Epithelial cell of proximal tubule (primary cell): ENCODE results near the gene RPS29. TPM values are rescaled to one million over a fixed set of nuclear protein-coding genes. Genes with fewer than 3 reads are reported as not detected.

ENCODE experiments used
- DNase-seq: peaks from one replicate; pipeline ENCODE4 v3.0.0-alpha.2; 2011; ENCODE audit warnings: low read depth
- H3K4me3 ChIP-seq: 2 replicates; pipeline ENCODE4 v1.5.1; 2011; ENCODE audit warnings: low read depth, mild to moderate bottlenecking, low read length
- CTCF ChIP-seq: conservative IDR thresholded peaks from 2 replicates; pipeline ENCODE4 v1.5.1; 2012; ENCODE audit warnings: low read depth, mild to moderate bottlenecking, low read length
- total RNA-seq: library from RNA; depleted of rRNA; stranded (reverse); fragments of >200 nt; gene quantifications from 2 replicates; pipeline ENCODE4 v1.2.3, GENCODE V29; 2015

RPS29 gene
- total RNA-seq = 13,231 and 17,621 TPM in 2 replicates

- H3K4me3 ChIP-seq = peak within 1 kb of the TSS; percentile 66
- peak; percentile 96 for DNase-seq
- no peak for TF ChIP-seq CTCF
These were observed at the start of gene RPS29 for GRCh38 chr14:49585803-49586672. Gene RPS29 (minus strand): TSS chr14:49586380. CDS start chr14:49586346, 34 bp downstream.

- TF ChIP-seq CTCF = no peak
- no peak for DNase-seq
- peak within 1 kb of the TSS; percentile 96 for H3K4me3 ChIP-seq
These were observed 48.6 kb upstream of the RPS29 start, which contains the start of gene DNAAF2 for GRCh38 chr14:49634547-49635334. Gene DNAAF2 (minus strand): TSS chr14:49635244. CDS start chr14:49635149, 95 bp downstream.

- DNase-seq = no peak
- peak overlapping the region; percentile 96 for H3K4me3 ChIP-seq
- peak; percentile 70 for TF ChIP-seq CTCF
These were observed 47.7 kb upstream of the RPS29 start for GRCh38 chr14:49633640-49634546.

GRCh38 chr14:49623941-49624839 is 38.0 kb upstream of the RPS29 start:
- no peak for TF ChIP-seq CTCF
- H3K4me3 ChIP-seq = peak overlapping the region; percentile 95
- no peak for DNase-seq

GRCh38 chr14:49623387-49623786 is 37.2 kb upstream of the RPS29 start:
- DNase-seq = no peak
- peak overlapping the region; percentile 95 for H3K4me3 ChIP-seq
- no peak for TF ChIP-seq CTCF
